ENCODE data around the gene INPP5D. TPM values are rescaled to one million over a fixed set of nuclear protein-coding genes. Genes with fewer than 3 reads are reported as not detected.

Gene INPP5D
- total RNA-seq, 1 donor from 2014 or later, result 6.2 TPM

DNA sequence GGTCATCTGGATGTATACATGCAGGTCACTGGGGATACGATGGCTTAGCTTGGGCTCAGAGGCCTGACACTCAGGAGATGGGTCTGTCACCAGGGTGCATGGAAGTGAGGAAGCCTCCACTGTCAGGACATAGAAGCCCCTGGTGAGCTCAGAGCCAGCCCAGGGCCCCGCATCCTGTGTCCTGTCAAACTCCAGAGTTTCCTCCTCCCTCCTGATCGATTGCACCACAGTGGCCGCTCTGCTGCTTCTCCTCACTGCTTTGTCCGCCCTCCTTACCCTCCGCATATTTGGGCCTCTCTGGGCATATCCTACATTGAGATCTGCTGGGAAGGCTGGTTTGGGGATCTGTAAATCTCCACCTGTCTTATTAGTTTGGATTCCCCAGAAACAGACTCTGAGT lies 153.8 kb downstream of the INPP5D start:
- ATAC-seq, result no peak

DNA sequence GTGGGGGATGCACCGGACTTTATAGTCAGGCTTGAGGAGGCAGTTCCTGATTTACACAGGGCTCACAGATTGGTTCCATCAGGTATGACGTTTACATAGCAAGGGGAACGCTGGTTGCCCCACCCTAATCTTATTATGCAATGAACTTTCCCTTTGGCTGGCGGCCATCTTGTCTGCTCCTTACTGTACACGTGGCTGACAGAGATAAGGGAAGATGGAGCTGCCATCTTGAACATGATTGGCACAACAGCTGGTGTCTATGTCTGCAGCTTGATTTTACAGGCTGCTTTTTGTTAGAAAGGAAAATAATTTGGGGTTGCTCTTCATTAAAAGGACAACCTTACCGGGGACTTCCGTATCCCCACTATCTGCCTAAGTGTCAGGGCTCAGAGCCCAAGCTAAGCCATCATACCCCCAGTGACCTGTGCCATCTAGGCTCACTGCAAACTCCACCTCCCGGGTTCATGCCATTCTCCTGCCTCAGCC lies 157.8 kb downstream of the INPP5D start:
- no peak for ATAC-seq

DNA sequence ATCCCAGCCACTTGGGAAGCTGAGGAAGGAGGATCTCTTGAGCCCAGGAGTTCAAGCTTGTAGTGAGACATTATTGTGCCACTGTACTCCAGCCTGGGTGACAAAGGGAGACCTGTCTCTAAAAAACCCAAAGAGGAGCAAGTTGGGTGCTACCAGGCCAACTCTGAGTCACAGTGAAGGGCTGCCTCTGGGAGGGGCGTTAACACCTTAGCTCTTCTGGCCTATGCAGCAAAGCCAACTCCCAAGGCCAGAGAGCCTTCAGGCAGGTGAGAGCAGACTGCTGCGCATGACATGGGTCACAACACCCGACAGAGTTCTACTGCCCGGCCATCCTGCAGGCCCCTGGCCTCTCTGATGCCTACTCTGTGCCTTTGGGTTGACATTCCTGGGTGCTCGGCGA lies 158.7 kb downstream of the INPP5D start:
- ATAC-seq, result peak; percentile 73

GRCh38 chr2:233219848-233220247 lies 159.7 kb downstream of the INPP5D start:
- ATAC-seq, result no peak

- no peak for ATAC-seq
Measured at GRCh38 chr2:233221378-233222063, 161.4 kb downstream of the INPP5D start.

DNA sequence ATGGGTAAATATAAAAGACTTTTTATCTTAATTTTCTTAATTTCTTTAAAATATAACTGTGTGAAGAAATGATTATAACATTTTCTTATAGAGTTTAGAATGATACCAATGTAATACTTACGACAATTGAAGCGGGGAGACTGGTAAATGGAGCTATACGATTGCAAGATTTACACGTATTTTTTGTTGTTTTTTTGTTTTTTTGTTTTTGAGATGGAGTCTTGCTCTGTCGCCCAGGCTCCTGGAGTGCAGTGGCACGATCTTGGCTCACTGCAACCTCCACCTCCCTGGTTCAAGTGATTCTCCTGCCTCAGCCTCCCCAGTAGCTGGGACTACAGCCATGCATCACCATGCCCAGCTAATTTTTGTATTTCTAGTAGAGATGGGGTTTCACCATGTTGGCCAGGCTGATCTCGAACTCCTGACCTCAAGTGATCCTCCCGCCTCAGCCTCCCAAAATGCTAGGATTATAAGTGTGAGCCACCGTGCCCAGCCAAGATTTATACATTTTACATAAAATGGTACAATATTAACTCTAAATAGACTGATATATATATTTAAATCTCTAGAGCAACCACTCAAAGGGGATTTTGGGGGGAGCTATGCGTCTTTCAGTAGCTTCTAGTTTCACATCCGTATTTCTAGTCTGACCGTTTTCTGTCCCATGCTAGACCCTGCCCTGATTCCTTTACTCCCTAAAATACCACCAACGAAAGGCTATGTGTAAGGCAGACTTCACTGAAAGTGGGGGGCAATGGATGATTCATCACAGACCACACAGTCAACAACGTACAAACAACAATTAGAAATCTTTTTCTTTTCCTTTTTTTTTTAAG lies 163.1 kb downstream of the INPP5D start:
- ATAC-seq, result no peak

- no peak for ATAC-seq
Measured at GRCh38 chr2:233225230-233226068, 165.3 kb downstream of the INPP5D start.

DNA sequence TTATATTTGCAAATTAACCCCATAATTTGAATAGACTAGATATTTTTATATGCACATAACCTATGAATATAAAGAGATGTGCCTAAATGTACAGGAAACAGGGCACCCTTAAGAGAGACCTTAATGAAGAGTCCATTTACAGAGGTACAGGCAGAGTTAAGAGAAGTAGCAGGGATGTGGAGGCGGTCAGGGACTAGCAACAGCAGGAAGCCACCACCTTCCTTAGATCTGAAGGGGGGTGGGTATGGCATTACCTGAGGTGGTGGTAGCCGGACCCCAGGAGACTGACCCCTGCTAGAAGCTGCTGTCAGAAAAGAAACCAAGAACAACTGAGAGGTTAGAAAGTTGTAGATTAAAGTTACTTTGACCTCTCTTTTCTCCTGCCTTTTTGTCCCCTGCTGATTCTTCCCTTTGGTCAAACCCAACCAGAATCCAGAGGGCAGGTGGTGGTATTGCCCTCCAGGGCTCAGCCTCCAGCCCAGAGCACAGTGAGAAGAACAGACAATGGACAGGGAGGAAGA lies 166.4 kb downstream of the INPP5D start:
- ATAC-seq, result no peak

DNA sequence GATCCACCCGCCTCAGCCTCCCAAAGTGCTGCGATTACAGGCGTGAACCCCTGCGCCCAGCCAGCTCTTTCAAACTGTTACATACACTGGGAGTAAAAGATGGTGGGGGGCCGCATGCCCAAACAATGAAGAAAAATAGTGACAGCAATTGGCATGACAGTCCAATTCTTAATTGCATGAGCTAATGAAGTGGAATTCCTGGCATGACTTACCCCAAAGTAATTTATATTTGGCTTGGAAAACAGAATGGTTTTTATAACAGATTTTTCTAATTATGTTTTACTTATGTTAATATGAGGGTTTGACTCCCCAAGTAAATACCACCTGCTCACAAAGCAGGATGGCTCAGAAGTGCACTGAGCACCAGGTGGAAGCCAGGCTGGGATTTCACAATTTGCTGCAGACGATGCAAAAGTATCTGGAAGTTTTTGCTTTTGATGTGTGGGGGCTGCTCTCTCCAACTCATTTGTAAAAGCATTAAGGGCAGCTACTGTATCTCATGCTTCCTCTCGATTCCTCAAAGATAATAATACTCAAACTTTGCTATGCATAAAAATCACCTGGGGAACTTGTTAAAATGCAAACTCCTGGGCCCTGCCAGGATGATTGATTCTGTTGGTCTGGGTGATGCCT lies 167.3 kb downstream of the INPP5D start:
- ATAC-seq, result no peak

DNA sequence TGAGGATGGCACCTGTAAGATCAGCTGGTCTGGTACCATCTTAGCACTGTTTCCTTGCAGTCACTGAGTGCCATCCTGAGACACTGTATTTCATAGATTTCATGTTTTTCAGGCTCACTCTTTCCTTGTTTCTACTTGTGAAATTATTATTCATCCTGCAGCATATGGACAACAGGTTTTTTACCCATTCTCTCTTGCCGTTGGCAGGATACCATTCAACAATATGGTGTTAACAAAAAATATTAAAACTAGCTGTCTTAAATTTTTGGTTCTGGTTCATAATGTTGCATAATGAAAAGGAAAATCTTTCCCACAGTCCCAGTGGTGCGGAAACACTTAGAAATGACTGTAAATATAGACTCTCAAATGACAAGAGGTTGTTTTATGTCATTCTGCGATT lies 168.2 kb downstream of the INPP5D start:
- ATAC-seq, result no peak

- ATAC-seq, result no peak
Measured at GRCh38 chr2:233233618-233234230, 173.6 kb downstream of the INPP5D start.

DNA sequence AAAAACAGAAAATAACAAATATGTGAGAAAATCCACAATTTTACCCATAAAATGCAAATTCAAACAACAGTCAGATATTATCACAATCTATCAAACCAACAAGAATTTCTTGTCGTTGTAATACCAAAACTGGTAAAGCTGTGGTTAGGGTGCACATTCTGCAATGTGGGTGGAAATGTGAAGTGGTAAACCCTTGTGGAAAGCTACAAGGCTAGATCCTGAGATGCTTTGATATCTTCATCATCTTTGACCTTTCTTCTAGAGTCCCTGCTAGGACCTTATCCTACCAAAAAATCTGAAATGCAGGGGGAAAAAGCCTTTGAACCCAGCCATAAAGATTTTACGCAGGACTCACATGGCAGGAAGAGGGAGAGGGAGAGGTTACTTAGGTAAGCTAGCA lies 174.1 kb downstream of the INPP5D start:
- no peak for ATAC-seq

DNA sequence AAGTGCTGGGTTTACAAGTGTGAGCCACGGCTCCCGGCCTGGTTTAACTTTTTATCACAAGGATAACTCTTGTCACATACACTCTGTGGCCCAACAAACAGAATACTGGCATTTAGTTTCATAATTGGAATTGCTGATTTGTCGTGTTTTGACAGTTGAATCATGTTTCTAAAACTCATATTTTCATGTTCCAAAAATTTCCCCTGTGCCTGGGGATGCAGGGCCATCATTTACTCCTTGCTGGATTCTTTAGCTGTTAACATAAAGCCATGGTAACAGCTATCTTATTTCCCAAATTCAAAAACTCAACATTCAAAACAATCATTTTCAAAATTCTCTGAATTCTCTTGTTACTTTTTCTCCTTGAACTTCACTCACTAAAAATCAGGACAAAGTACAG lies 174.9 kb downstream of the INPP5D start:
- no peak for ATAC-seq

- no peak for ATAC-seq
Measured at GRCh38 chr2:233235977-233236376, 175.8 kb downstream of the INPP5D start.

GRCh38 chr2:233236820-233237589 lies 176.9 kb downstream of the INPP5D start:
- ATAC-seq, result no peak

GRCh38 chr2:233240897-233241296 lies 180.8 kb downstream of the INPP5D start:
- no peak for ATAC-seq

DNA sequence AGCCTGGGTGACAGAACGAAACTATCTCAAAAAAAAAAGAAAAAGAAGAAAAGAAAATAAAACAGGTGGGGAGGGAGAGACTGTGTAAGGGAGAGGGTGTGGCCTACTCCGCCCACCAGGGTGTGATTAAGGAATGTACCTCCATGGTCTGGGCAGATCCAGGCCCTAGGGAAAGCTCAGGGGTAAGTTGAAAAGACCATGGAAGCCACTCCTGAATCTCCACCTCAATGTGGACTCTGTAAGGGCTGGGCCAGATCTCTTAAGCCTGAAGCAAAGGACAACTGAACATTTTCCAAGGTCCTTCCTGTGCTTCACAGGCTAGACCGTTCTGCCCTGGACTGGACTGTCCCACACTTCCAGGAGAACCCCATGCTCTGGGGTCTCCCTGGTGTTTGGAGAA lies 181.7 kb downstream of the INPP5D start:
- peak; percentile 74 for ATAC-seq

DNA sequence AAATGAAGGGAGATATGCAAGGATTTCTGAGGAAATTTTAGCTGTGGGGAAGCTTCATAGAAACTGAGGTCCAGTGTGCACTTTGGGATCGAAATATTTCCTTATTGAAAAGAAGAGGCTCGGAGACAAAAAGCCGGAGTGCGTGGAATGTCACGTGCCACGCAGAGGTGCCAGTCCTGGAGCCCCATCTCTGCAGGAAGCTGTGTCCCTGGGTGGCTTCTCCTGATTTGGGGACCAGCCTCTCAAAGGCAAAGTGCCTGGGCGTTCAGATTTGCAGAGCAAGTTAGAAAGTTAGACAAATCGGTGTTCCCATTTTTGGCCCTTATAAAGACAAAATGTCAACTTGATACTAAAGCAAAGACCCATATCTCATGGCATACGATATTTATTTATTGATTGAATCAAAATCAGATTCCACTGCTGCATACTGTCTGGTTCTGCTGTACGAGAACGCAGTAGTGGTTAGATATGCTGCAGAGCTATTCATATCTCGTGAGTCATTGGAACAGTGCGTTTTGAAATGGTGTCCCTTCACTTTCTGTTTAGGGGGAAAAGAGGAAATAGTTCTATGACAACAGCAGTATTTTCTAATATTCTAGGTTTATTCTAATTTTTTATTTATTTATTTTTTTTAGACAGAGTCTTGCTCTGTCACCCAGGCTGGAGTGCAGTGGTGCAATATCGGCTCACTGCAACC lies 182.2 kb downstream of the INPP5D start:
- no peak for ATAC-seq

DNA sequence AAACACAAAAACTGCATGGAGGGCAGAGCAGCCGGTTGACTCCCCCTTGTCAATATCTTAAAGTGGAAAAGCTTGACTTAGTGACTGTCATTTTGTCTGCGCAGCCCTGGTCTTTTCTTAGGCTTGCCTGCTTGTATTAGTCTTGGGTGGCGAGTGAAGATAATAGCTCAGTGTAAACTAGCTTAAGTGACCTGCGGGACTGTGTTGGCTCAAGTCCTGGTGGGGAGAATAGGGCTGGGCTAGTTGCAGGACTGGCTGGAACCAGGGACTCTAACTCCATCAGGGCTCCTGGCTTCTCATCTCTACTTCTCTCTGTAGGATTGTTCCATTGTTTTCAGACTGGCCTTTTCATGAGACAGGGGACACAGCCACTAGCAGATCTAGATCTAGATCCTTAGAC lies 183.2 kb downstream of the INPP5D start:
- no peak for ATAC-seq

- ATAC-seq, result peak; percentile 27
Measured at GRCh38 chr2:233244818-233245217, 184.7 kb downstream of the INPP5D start.
